H1 (cell line): ENCODE results near the gene SLC30A3. TPM values are rescaled to one million over a fixed set of nuclear protein-coding genes. Genes with fewer than 3 reads are reported as not detected.

Experiments
- CTCF ChIA-PET: fragments of 300-600 bp; sonication (Branson Sonifier 250); formaldehyde crosslinking; loops from one replicate; lab custom pipeline; 2021; ENCODE audit not compliant: partially characterized antibody; lab: Charles Lee
- POLR2A ChIA-PET: fragments of 300-600 bp; sonication (Branson Sonifier 250); formaldehyde crosslinking; loops from one replicate; lab custom pipeline; 2021; ENCODE audit warnings: inconsistent platforms; ENCODE audit not compliant: partially characterized antibody; lab: Charles Lee
- DNase-seq, 2 experiments: peaks; one replicate each; pipeline versions ENCODE4 v3.0.0 to v3.0.0-alpha.2; 2010 to 2022; ENCODE audit warnings: low spot score in 2 of 2, low read depth in 1 of 2, mixed read lengths in 1 of 2
- FAIRE-seq: peaks from 2 replicates; lab custom pipeline; 2011; peaks lifted over from hg19 to GRCh38; lab: Jason Lieb, UNC
- H2AFZ ChIP-seq: 2 replicates; pipeline ENCODE4 v1.8.1; 2012; ENCODE audit warnings: low read length, inconsistent platforms
- H2AK5ac ChIP-seq: 2 replicates; pipeline ENCODE4 v1.6.1; 2013; ENCODE audit warnings: low read depth, low read length
- H2BK120ac ChIP-seq: replicated peaks from 2 replicates; pipeline ENCODE3; 2013; ENCODE audit warnings: low read depth, low read length, inconsistent platforms
- H2BK12ac ChIP-seq: 2 replicates; pipeline ENCODE4 v1.6.1; 2013; ENCODE audit warnings: low read depth, low read length
- H2BK15ac ChIP-seq: 2 replicates; pipeline ENCODE4 v1.6.1; 2013; ENCODE audit warnings: low read length
- H2BK20ac ChIP-seq: 2 replicates; pipeline ENCODE4 v1.6.1; 2013; ENCODE audit warnings: low read length
- H2BK5ac ChIP-seq: 2 replicates; pipeline ENCODE4 v1.6.1; 2013; ENCODE audit warnings: low read depth, low read length
- H3K14ac ChIP-seq: 2 replicates; pipeline ENCODE4 v1.6.1; 2013; ENCODE audit warnings: inconsistent platforms; ENCODE audit not compliant: insufficient read length
- H3K18ac ChIP-seq: 2 replicates; pipeline ENCODE4 v1.6.1; 2013; ENCODE audit warnings: low read length; ENCODE audit errors: extremely low read depth
- H3K23ac ChIP-seq: 2 replicates; pipeline ENCODE4 v1.6.1; 2013; ENCODE audit warnings: inconsistent platforms; ENCODE audit not compliant: insufficient read length
- H3K23me2 ChIP-seq: 2 replicates; pipeline ENCODE4 v1.6.1; 2013; ENCODE audit warnings: low read depth, low read length
- H3K27ac ChIP-seq: 2 replicates; pipeline ENCODE4 v1.6.1; 2011; ENCODE audit warnings: low read depth, low read length, inconsistent platforms
- H3K27me3 ChIP-seq, 4 experiments: replicated peaks in 1 of 4; 1 replicate in 1 of 4; 2 replicates in 3 of 4; pipeline versions ENCODE4 v1.6.1 to v1.8.1; 2011 to 2013; ENCODE audit warnings: low read length in 3 of 4, mild to moderate bottlenecking in 3 of 4, inconsistent platforms in 2 of 4, mixed read lengths in 2 of 4, moderate library complexity in 1 of 4; ENCODE audit not compliant: control insufficient read depth in 3 of 4, insufficient read depth in 3 of 4; ENCODE audit errors: extremely low read depth in 1 of 4
- H3K36me3 ChIP-seq, 4 experiments: 2 replicates each; pipeline versions ENCODE4 v1.6.1 to v1.8.1; 2011 to 2013; ENCODE audit warnings: mild to moderate bottlenecking in 4 of 4, low read length in 3 of 4, moderate library complexity in 2 of 4, control low read depth in 1 of 4, inconsistent platforms in 1 of 4; ENCODE audit not compliant: insufficient read depth in 4 of 4, control insufficient read depth in 2 of 4
- H3K4ac ChIP-seq: replicated peaks from 2 replicates; pipeline ENCODE3; 2013; ENCODE audit warnings: low read length, low read depth, mixed read lengths, inconsistent platforms; ENCODE audit not compliant: insufficient read length
- H3K4me1 ChIP-seq, 4 experiments: replicated peaks in 1 of 4; 1 replicate in 1 of 4; 2 replicates in 3 of 4; pipeline versions ENCODE4 v1.6.1 to v1.8.1; 2011 to 2013; ENCODE audit warnings: low read length in 3 of 4, inconsistent platforms in 2 of 4, mixed read lengths in 1 of 4; ENCODE audit not compliant: insufficient read depth in 4 of 4, control insufficient read depth in 3 of 4
- H3K4me2 ChIP-seq, 2 experiments: 2 replicates each; pipeline versions ENCODE4 v1.6.1 to v1.8.1; 2011 to 2013; ENCODE audit warnings: low read depth in 2 of 2, low read length in 2 of 2, control low read depth in 1 of 2, inconsistent platforms in 1 of 2, mild to moderate bottlenecking in 1 of 2; ENCODE audit not compliant: insufficient read depth in 1 of 2
- H3K4me3 ChIP-seq, 4 experiments: fragments of 200-600, 300-600 bp in 1 of 4; sonication (generic), shearing (Covaris generic), sonication (Bioruptor Twin) in 1 of 4; 2 replicates each; pipeline versions ENCODE4 v1.5.1 to v1.8.1; 2011 to 2016; ENCODE audit warnings: low read length in 4 of 4, low read depth in 3 of 4, control low read depth in 2 of 4, inconsistent platforms in 2 of 4, mild to moderate bottlenecking in 2 of 4, mixed read lengths in 1 of 4, moderate library complexity in 1 of 4; ENCODE audit not compliant: insufficient read depth in 2 of 4; ENCODE audit errors: extremely low read depth in 1 of 4
- H3K56ac ChIP-seq: replicated peaks from 2 replicates; pipeline ENCODE3; 2013; ENCODE audit warnings: low read depth, mild to moderate bottlenecking, mixed read lengths, low read length, inconsistent platforms; ENCODE audit not compliant: insufficient read length
- H3K79me1 ChIP-seq: 2 replicates; pipeline ENCODE4 v1.6.1; 2013; ENCODE audit warnings: low read depth, low read length, control low read depth
- H3K79me2 ChIP-seq, 2 experiments: 2 replicates each; pipeline versions ENCODE4 v1.6.1 to v1.8.1; 2012 to 2013; ENCODE audit warnings: low read length in 2 of 2, mild to moderate bottlenecking in 2 of 2, inconsistent platforms in 1 of 2; ENCODE audit not compliant: insufficient read depth in 2 of 2, control insufficient read depth in 1 of 2
- H3K9ac ChIP-seq, 4 experiments: replicated peaks in 1 of 4; 1 replicate in 1 of 4; 2 replicates in 3 of 4; pipeline versions ENCODE4 v1.6.1 to v1.8.1; 2011 to 2013; ENCODE audit warnings: low read depth in 3 of 4, low read length in 3 of 4, control low read depth in 2 of 4, mild to moderate bottlenecking in 2 of 4, moderate library complexity in 2 of 4, inconsistent platforms in 1 of 4; ENCODE audit errors: extremely low read depth in 1 of 4
- H3K9me3 ChIP-seq, 2 experiments: 2 replicates each; pipeline versions ENCODE4 v1.6.1 to v1.8.1; 2012 to 2013; ENCODE audit warnings: mild to moderate bottlenecking in 2 of 2, moderate library complexity in 2 of 2, control low read depth in 1 of 2, inconsistent platforms in 1 of 2, low read depth in 1 of 2, low read length in 1 of 2, mixed read lengths in 1 of 2; ENCODE audit not compliant: insufficient read depth in 2 of 2
- H4K20me1 ChIP-seq, 2 experiments: replicated peaks in 1 of 2; 2 replicates each; pipeline versions ENCODE3 to v1.8.1; 2011 to 2013; ENCODE audit warnings: inconsistent platforms in 2 of 2, low read length in 2 of 2, mild to moderate bottlenecking in 1 of 2; ENCODE audit not compliant: insufficient read depth in 2 of 2, control insufficient read depth in 1 of 2
- H4K5ac ChIP-seq: 2 replicates; pipeline ENCODE4 v1.6.1; 2013; ENCODE audit warnings: low read length, low read depth, mixed read lengths, inconsistent platforms; ENCODE audit not compliant: insufficient read length
- H4K8ac ChIP-seq: 2 replicates; pipeline ENCODE4 v1.8.0; 2013; ENCODE audit warnings: mild to moderate bottlenecking, moderate library complexity, low read length, inconsistent platforms; ENCODE audit not compliant: insufficient read depth; ENCODE audit errors: extremely low read depth
- H4K91ac ChIP-seq: replicated peaks from 2 replicates; pipeline ENCODE3; 2013; ENCODE audit warnings: low read length, mixed read lengths, inconsistent platforms; ENCODE audit not compliant: insufficient read length
- BACH1 ChIP-seq: IDR thresholded peaks from 2 replicates; pipeline ENCODE4 v1.6.1; 2012; ENCODE audit warnings: low read length, improper control_type of control experiment
- BCL11A ChIP-seq, 2 experiments: IDR thresholded peaks; one replicate each; pipeline ENCODE4 v1.6.1; 2011; ENCODE audit warnings: low read depth in 2 of 2, low read length in 2 of 2, mild to moderate bottlenecking in 2 of 2
- PHF8 ChIP-seq: fragments of 200-600 bp; sonication (generic); conservative IDR thresholded peaks from 2 replicates; pipeline ENCODE4 v1.7.1; 2012; ENCODE audit warnings: low read depth, mild to moderate bottlenecking, inconsistent platforms, low read length, moderate library complexity
- POLR2AphosphoS5 ChIP-seq: IDR thresholded peaks from 2 replicates; pipeline ENCODE4 v1.6.1; 2011; ENCODE audit warnings: low read depth, low read length
- RXRA ChIP-seq: IDR thresholded peaks from 2 replicates; pipeline ENCODE4 v1.6.1; 2011; ENCODE audit warnings: low read depth, mild to moderate bottlenecking, low read length, moderate library complexity; ENCODE audit not compliant: insufficient read depth
- TEAD4 ChIP-seq: IDR thresholded peaks from 2 replicates; pipeline ENCODE4 v1.6.1; 2012; ENCODE audit warnings: low read depth, low read length, inconsistent platforms, mixed read lengths
- WGBS, 2 experiments: shearing (Covaris generic) in 1 of 2; methylation state at CpG; one replicate each; pipeline versions ENCODE4 v1.1.6 to v1.1.7; 2013 to 2015; ENCODE audit warnings: low lambda C conversion rate in 2 of 2, mixed read lengths in 2 of 2, inconsistent platforms in 1 of 2, low coverage in 1 of 2, missing lambda C conversion rate in 1 of 2; ENCODE audit not compliant: insufficient replicate concordance in 2 of 2, insufficient coverage in 1 of 2, insufficient read length in 1 of 2; ENCODE audit errors: extremely low coverage in 1 of 2, missing lambda C conversion rate in 1 of 2; 5-methylcytosine and 5-hydroxymethylcytosine counted together
- polyA plus RNA-seq, 7 experiments: library from polyadenylated mRNA; depleted of rRNA in 3 of 7; stranded (reverse) in 5 of 7; unstranded in 2 of 7; fragments of >200 nt in 5 of 7; fragments of 200-250 nt in 2 of 7; gene quantifications; 1 replicate in 5 of 7; 2 replicates in 1 of 7; 4 replicates in 1 of 7; pipeline versions ENCODE4 v1.2.1 to v1.2.3, GENCODE V29; 2011 to 2013; ENCODE audit warnings: missing spikeins in 2 of 7, mixed read lengths in 2 of 7
- total RNA-seq: library from RNA; stranded (reverse); fragmentation: NEBNext Ultra II Directional; extraction: Animal tissue kit (Norgen Biotek cat#: 25700); gene quantifications from 2 replicates; pipeline ENCODE4 v1.2.1, GENCODE V29; 2021
- TF ChIP-seq, protein P1 (sequence below): IDR thresholded peaks from 2 replicates; pipeline ENCODE4 v1.6.1; 2011; ENCODE audit warnings: low read length, improper control_type of control experiment
- TF ChIP-seq, protein P2 (sequence below), 3 experiments: IDR thresholded peaks; 1 replicate in 2 of 3; 2 replicates in 1 of 3; pipeline versions ENCODE4 v1.5.1 to v1.6.1; 2011; ENCODE audit warnings: low read length in 3 of 3, mild to moderate bottlenecking in 3 of 3, inconsistent platforms in 2 of 3, low read depth in 1 of 3, moderate library complexity in 1 of 3; ENCODE audit not compliant: insufficient read depth in 1 of 3; ENCODE audit errors: control extremely low read depth in 1 of 3

Gene SLC30A3
- total and polyA plus RNA-seq, 2 of the 8 experiments (the other 6 are each of a cell fraction or from before 2014, with no cell fraction given) = 15.2 to 30.7 TPM

DNA sequence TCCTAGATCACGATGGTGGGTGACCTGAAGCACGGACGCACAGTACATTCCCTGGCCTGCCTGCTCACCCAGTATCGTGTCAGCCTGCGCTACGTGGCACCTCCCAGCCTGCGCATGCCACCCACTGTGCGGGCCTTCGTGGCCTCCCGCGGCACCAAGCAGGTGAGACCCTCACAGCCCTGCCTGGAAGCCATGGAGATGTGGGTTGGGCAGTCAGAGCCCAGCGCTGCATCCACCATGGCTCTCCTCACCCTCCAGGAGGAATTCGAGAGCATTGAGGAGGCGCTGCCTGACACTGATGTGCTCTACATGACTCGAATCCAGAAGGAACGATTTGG, 20.3 kb downstream of the SLC30A3 start:
- H2BK5ac ChIP-seq = no peak overlapping the region
- H3K18ac ChIP-seq = no peak overlapping the region
- H3K23me2 ChIP-seq = no peaks in the 10 kb centered on the region
- H4K91ac ChIP-seq = no peak overlapping the region
- H3K4me1 ChIP-seq = no peaks in the 10 kb centered on the region
- no peak overlapping the region for H2AK5ac ChIP-seq
- H2BK15ac ChIP-seq = no peak overlapping the region
- H3K79me1 ChIP-seq = no peaks in the 10 kb centered on the region
- H3K4ac ChIP-seq = no peak overlapping the region
- no peak overlapping the region for H2AFZ ChIP-seq
- TF ChIP-seq BACH1 (no peak), PHF8 (no peak), BCL11A (IDR thresholded peaks at IDR 0.05; ENCODE audit: low read depth in 2 of 2, low read length in 2 of 2) (no peak), POLR2AphosphoS5 (0 out of 2 replicates have a peak, but pooled peaks have one; percentile 21), RXRA (no peak), TEAD4 (no peak)
- TF ChIP-seq, protein P1, sequence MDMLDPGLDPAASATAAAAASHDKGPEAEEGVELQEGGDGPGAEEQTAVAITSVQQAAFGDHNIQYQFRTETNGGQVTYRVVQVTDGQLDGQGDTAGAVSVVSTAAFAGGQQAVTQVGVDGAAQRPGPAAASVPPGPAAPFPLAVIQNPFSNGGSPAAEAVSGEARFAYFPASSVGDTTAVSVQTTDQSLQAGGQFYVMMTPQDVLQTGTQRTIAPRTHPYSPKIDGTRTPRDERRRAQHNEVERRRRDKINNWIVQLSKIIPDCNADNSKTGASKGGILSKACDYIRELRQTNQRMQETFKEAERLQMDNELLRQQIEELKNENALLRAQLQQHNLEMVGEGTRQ = no peak
- TF ChIP-seq, protein P2, sequence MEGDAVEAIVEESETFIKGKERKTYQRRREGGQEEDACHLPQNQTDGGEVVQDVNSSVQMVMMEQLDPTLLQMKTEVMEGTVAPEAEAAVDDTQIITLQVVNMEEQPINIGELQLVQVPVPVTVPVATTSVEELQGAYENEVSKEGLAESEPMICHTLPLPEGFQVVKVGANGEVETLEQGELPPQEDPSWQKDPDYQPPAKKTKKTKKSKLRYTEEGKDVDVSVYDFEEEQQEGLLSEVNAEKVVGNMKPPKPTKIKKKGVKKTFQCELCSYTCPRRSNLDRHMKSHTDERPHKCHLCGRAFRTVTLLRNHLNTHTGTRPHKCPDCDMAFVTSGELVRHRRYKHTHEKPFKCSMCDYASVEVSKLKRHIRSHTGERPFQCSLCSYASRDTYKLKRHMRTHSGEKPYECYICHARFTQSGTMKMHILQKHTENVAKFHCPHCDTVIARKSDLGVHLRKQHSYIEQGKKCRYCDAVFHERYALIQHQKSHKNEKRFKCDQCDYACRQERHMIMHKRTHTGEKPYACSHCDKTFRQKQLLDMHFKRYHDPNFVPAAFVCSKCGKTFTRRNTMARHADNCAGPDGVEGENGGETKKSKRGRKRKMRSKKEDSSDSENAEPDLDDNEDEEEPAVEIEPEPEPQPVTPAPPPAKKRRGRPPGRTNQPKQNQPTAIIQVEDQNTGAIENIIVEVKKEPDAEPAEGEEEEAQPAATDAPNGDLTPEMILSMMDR (IDR thresholded peaks at IDR 0.05; ENCODE audit: control extremely low read depth in 1 of 3, insufficient read depth in 1 of 3, low read depth in 1 of 3, low read length in 3 of 3) = no peak
- H3K4me3 ChIP-seq = no peak overlapping the region
- H3K56ac ChIP-seq = no peak overlapping the region
- WGBS, 2 experiments = 99% methylated on average over 16 of the region's 16 CpGs; no CpG with 5 or more reads in 1 of the 2 experiments
- ChIA-PET CTCF (interaction anchor here (1.2 to 3.9 kb wide), 8 partner anchors 9 to 129 kb away, joined by 3 to 32 read pairs (median 8); partner anchors contain the start of gene TRIM54), POLR2A (interaction anchor here (1.1 to 32.6 kb wide), 7 partner anchors 2 to 144 kb away, joined by 3 to 835 read pairs (median 4); partner anchors contain the start of gene CAD)
- no peak overlapping the region for H3K23ac ChIP-seq
- H3K9me3 ChIP-seq = no peaks in the 10 kb centered on the region
- no peaks in the 10 kb centered on the region for H3K27me3 ChIP-seq
- H2BK20ac ChIP-seq = no peak overlapping the region
- no peaks in the 10 kb centered on the region for H3K79me2 ChIP-seq
- H3K36me3 ChIP-seq = peaks cover 51 to 71% (median 69%) of the 10 kb centered on the region in 4 experiments
- H2BK120ac ChIP-seq = no peak overlapping the region
- DNase-seq = no peak
- H3K4me2 ChIP-seq = no peak overlapping the region
- no peak for FAIRE-seq
- H3K14ac ChIP-seq = no peak overlapping the region
- H4K5ac ChIP-seq = no peak overlapping the region
- H4K20me1 ChIP-seq = peaks cover 4 to 18% of the 10 kb centered on the region in 2 experiments
- H3K27ac ChIP-seq = no peak overlapping the region
- H3K9ac ChIP-seq = no peak overlapping the region
- H2BK12ac ChIP-seq = no peak overlapping the region
- H4K8ac ChIP-seq = no peak overlapping the region
